H1 (cell line): ENCODE results near the gene DPRX. TPM values are rescaled to one million over a fixed set of nuclear protein-coding genes. Genes with fewer than 3 reads are reported as not detected.

Experiments used
- CTCF ChIA-PET: fragments of 300-600 bp; sonication (Branson Sonifier 250); formaldehyde crosslinking; loops from one replicate; lab custom pipeline; 2021; ENCODE audit not compliant: partially characterized antibody; lab: Charles Lee
- POLR2A ChIA-PET: fragments of 300-600 bp; sonication (Branson Sonifier 250); formaldehyde crosslinking; loops from one replicate; lab custom pipeline; 2021; ENCODE audit warnings: inconsistent platforms; ENCODE audit not compliant: partially characterized antibody; lab: Charles Lee
- DNase-seq, 2 experiments: peaks; one replicate each; pipeline versions ENCODE4 v3.0.0 to v3.0.0-alpha.2; 2010 to 2022; ENCODE audit warnings: low spot score in 2 of 2, low read depth in 1 of 2, mixed read lengths in 1 of 2
- FAIRE-seq: peaks from 2 replicates; lab custom pipeline; 2011; peaks lifted over from hg19 to GRCh38; lab: Jason Lieb, UNC
- H2AFZ ChIP-seq: 2 replicates; pipeline ENCODE4 v1.8.1; 2012; ENCODE audit warnings: low read length, inconsistent platforms
- H2AK5ac ChIP-seq: 2 replicates; pipeline ENCODE4 v1.6.1; 2013; ENCODE audit warnings: low read depth, low read length
- H2BK120ac ChIP-seq: replicated peaks from 2 replicates; pipeline ENCODE3; 2013; ENCODE audit warnings: low read depth, low read length, inconsistent platforms
- H2BK12ac ChIP-seq: 2 replicates; pipeline ENCODE4 v1.6.1; 2013; ENCODE audit warnings: low read depth, low read length
- H2BK15ac ChIP-seq: 2 replicates; pipeline ENCODE4 v1.6.1; 2013; ENCODE audit warnings: low read length
- H2BK20ac ChIP-seq: 2 replicates; pipeline ENCODE4 v1.6.1; 2013; ENCODE audit warnings: low read length
- H2BK5ac ChIP-seq: 2 replicates; pipeline ENCODE4 v1.6.1; 2013; ENCODE audit warnings: low read depth, low read length
- H3K14ac ChIP-seq: 2 replicates; pipeline ENCODE4 v1.6.1; 2013; ENCODE audit warnings: inconsistent platforms; ENCODE audit not compliant: insufficient read length
- H3K18ac ChIP-seq: 2 replicates; pipeline ENCODE4 v1.6.1; 2013; ENCODE audit warnings: low read length; ENCODE audit errors: extremely low read depth
- H3K23ac ChIP-seq: 2 replicates; pipeline ENCODE4 v1.6.1; 2013; ENCODE audit warnings: inconsistent platforms; ENCODE audit not compliant: insufficient read length
- H3K23me2 ChIP-seq: 2 replicates; pipeline ENCODE4 v1.6.1; 2013; ENCODE audit warnings: low read depth, low read length
- H3K27ac ChIP-seq: 2 replicates; pipeline ENCODE4 v1.6.1; 2011; ENCODE audit warnings: low read depth, low read length, inconsistent platforms
- H3K27me3 ChIP-seq, 4 experiments: replicated peaks in 1 of 4; 1 replicate in 1 of 4; 2 replicates in 3 of 4; pipeline versions ENCODE4 v1.6.1 to v1.8.1; 2011 to 2013; ENCODE audit warnings: low read length in 3 of 4, mild to moderate bottlenecking in 3 of 4, inconsistent platforms in 2 of 4, mixed read lengths in 2 of 4, moderate library complexity in 1 of 4; ENCODE audit not compliant: control insufficient read depth in 3 of 4, insufficient read depth in 3 of 4; ENCODE audit errors: extremely low read depth in 1 of 4
- H3K36me3 ChIP-seq, 4 experiments: 2 replicates each; pipeline versions ENCODE4 v1.6.1 to v1.8.1; 2011 to 2013; ENCODE audit warnings: mild to moderate bottlenecking in 4 of 4, low read length in 3 of 4, moderate library complexity in 2 of 4, control low read depth in 1 of 4, inconsistent platforms in 1 of 4; ENCODE audit not compliant: insufficient read depth in 4 of 4, control insufficient read depth in 2 of 4
- H3K4ac ChIP-seq: replicated peaks from 2 replicates; pipeline ENCODE3; 2013; ENCODE audit warnings: low read length, low read depth, mixed read lengths, inconsistent platforms; ENCODE audit not compliant: insufficient read length
- H3K4me1 ChIP-seq, 4 experiments: replicated peaks in 1 of 4; 1 replicate in 1 of 4; 2 replicates in 3 of 4; pipeline versions ENCODE4 v1.6.1 to v1.8.1; 2011 to 2013; ENCODE audit warnings: low read length in 3 of 4, inconsistent platforms in 2 of 4, mixed read lengths in 1 of 4; ENCODE audit not compliant: insufficient read depth in 4 of 4, control insufficient read depth in 3 of 4
- H3K4me2 ChIP-seq, 2 experiments: 2 replicates each; pipeline versions ENCODE4 v1.6.1 to v1.8.1; 2011 to 2013; ENCODE audit warnings: low read depth in 2 of 2, low read length in 2 of 2, control low read depth in 1 of 2, inconsistent platforms in 1 of 2, mild to moderate bottlenecking in 1 of 2; ENCODE audit not compliant: insufficient read depth in 1 of 2
- H3K4me3 ChIP-seq, 4 experiments: fragments of 200-600, 300-600 bp in 1 of 4; sonication (generic), shearing (Covaris generic), sonication (Bioruptor Twin) in 1 of 4; 2 replicates each; pipeline versions ENCODE4 v1.5.1 to v1.8.1; 2011 to 2016; ENCODE audit warnings: low read length in 4 of 4, low read depth in 3 of 4, control low read depth in 2 of 4, inconsistent platforms in 2 of 4, mild to moderate bottlenecking in 2 of 4, mixed read lengths in 1 of 4, moderate library complexity in 1 of 4; ENCODE audit not compliant: insufficient read depth in 2 of 4; ENCODE audit errors: extremely low read depth in 1 of 4
- H3K56ac ChIP-seq: replicated peaks from 2 replicates; pipeline ENCODE3; 2013; ENCODE audit warnings: low read depth, mild to moderate bottlenecking, mixed read lengths, low read length, inconsistent platforms; ENCODE audit not compliant: insufficient read length
- H3K79me1 ChIP-seq: 2 replicates; pipeline ENCODE4 v1.6.1; 2013; ENCODE audit warnings: low read depth, low read length, control low read depth
- H3K79me2 ChIP-seq, 2 experiments: 2 replicates each; pipeline versions ENCODE4 v1.6.1 to v1.8.1; 2012 to 2013; ENCODE audit warnings: low read length in 2 of 2, mild to moderate bottlenecking in 2 of 2, inconsistent platforms in 1 of 2; ENCODE audit not compliant: insufficient read depth in 2 of 2, control insufficient read depth in 1 of 2
- H3K9ac ChIP-seq, 4 experiments: replicated peaks in 1 of 4; 1 replicate in 1 of 4; 2 replicates in 3 of 4; pipeline versions ENCODE4 v1.6.1 to v1.8.1; 2011 to 2013; ENCODE audit warnings: low read depth in 3 of 4, low read length in 3 of 4, control low read depth in 2 of 4, mild to moderate bottlenecking in 2 of 4, moderate library complexity in 2 of 4, inconsistent platforms in 1 of 4; ENCODE audit errors: extremely low read depth in 1 of 4
- H3K9me3 ChIP-seq, 2 experiments: 2 replicates each; pipeline versions ENCODE4 v1.6.1 to v1.8.1; 2012 to 2013; ENCODE audit warnings: mild to moderate bottlenecking in 2 of 2, moderate library complexity in 2 of 2, control low read depth in 1 of 2, inconsistent platforms in 1 of 2, low read depth in 1 of 2, low read length in 1 of 2, mixed read lengths in 1 of 2; ENCODE audit not compliant: insufficient read depth in 2 of 2
- H4K20me1 ChIP-seq, 2 experiments: replicated peaks in 1 of 2; 2 replicates each; pipeline versions ENCODE3 to v1.8.1; 2011 to 2013; ENCODE audit warnings: inconsistent platforms in 2 of 2, low read length in 2 of 2, mild to moderate bottlenecking in 1 of 2; ENCODE audit not compliant: insufficient read depth in 2 of 2, control insufficient read depth in 1 of 2
- H4K5ac ChIP-seq: 2 replicates; pipeline ENCODE4 v1.6.1; 2013; ENCODE audit warnings: low read length, low read depth, mixed read lengths, inconsistent platforms; ENCODE audit not compliant: insufficient read length
- H4K8ac ChIP-seq: 2 replicates; pipeline ENCODE4 v1.8.0; 2013; ENCODE audit warnings: mild to moderate bottlenecking, moderate library complexity, low read length, inconsistent platforms; ENCODE audit not compliant: insufficient read depth; ENCODE audit errors: extremely low read depth
- H4K91ac ChIP-seq: replicated peaks from 2 replicates; pipeline ENCODE3; 2013; ENCODE audit warnings: low read length, mixed read lengths, inconsistent platforms; ENCODE audit not compliant: insufficient read length
- CBX8 ChIP-seq: fragments of 300-800, 300-1000 bp; sonication (generic); IDR thresholded peaks from 2 replicates; pipeline ENCODE4 v1.7.1; 2016; ENCODE audit warnings: low read depth, low read length, borderline replicate concordance
- E2F6 ChIP-seq: IDR thresholded peaks from 2 replicates; pipeline ENCODE4 v1.6.1; 2012; ENCODE audit warnings: inconsistent platforms
- EZH2 ChIP-seq: fragments of 200-600 bp; sonication (generic); IDR thresholded peaks from 2 replicates; pipeline ENCODE4 v1.7.1; 2012; ENCODE audit warnings: low read depth, mild to moderate bottlenecking, moderate library complexity, low read length, inconsistent platforms; ENCODE audit not compliant: severe bottlenecking
- GTF2F1 ChIP-seq: IDR thresholded peaks from 2 replicates; pipeline ENCODE4 v1.6.1; 2012; ENCODE audit warnings: low read depth, low read length, improper control_type of control experiment, borderline replicate concordance
- HDAC2 ChIP-seq, 2 experiments: fragments of 300-600 bp in 1 of 2; sonication (generic) in 1 of 2; IDR thresholded peaks; 2 replicates each; pipeline ENCODE4 v1.6.1; 2011 to 2012; ENCODE audit warnings: low read depth in 2 of 2, low read length in 2 of 2, mild to moderate bottlenecking in 2 of 2, moderate library complexity in 2 of 2, borderline replicate concordance in 1 of 2, inconsistent platforms in 1 of 2
- KDM4A ChIP-seq: IDR thresholded peaks from one replicate; pipeline ENCODE4 v1.7.1; 2012; ENCODE audit warnings: low read depth, mild to moderate bottlenecking, moderate library complexity, low read length, inconsistent platforms; ENCODE audit not compliant: severe bottlenecking
- KDM5A ChIP-seq: fragments of 200-600 bp; IDR thresholded peaks from 2 replicates; pipeline ENCODE4 v1.7.1; 2012; ENCODE audit warnings: mild to moderate bottlenecking, low read length, inconsistent platforms, mixed read lengths
- NANOG ChIP-seq: IDR thresholded peaks from 2 replicates; pipeline ENCODE4 v1.6.1; 2011; ENCODE audit warnings: low read length, low read depth, mild to moderate bottlenecking, inconsistent platforms; ENCODE audit not compliant: insufficient read depth, poor library complexity, severe bottlenecking
- POLR2AphosphoS5 ChIP-seq: IDR thresholded peaks from 2 replicates; pipeline ENCODE4 v1.6.1; 2011; ENCODE audit warnings: low read depth, low read length
- SIX5 ChIP-seq: IDR thresholded peaks from 2 replicates; pipeline ENCODE4 v1.6.1; 2011; ENCODE audit warnings: mild to moderate bottlenecking, low read depth, low read length
- TEAD4 ChIP-seq: IDR thresholded peaks from 2 replicates; pipeline ENCODE4 v1.6.1; 2012; ENCODE audit warnings: low read depth, low read length, inconsistent platforms, mixed read lengths
- WGBS, 2 experiments: shearing (Covaris generic) in 1 of 2; methylation state at CpG; one replicate each; pipeline versions ENCODE4 v1.1.6 to v1.1.7; 2013 to 2015; ENCODE audit warnings: low lambda C conversion rate in 2 of 2, mixed read lengths in 2 of 2, inconsistent platforms in 1 of 2, low coverage in 1 of 2, missing lambda C conversion rate in 1 of 2; ENCODE audit not compliant: insufficient replicate concordance in 2 of 2, insufficient coverage in 1 of 2, insufficient read length in 1 of 2; ENCODE audit errors: extremely low coverage in 1 of 2, missing lambda C conversion rate in 1 of 2; 5-methylcytosine and 5-hydroxymethylcytosine counted together
- polyA plus RNA-seq, 7 experiments: library from polyadenylated mRNA; depleted of rRNA in 3 of 7; stranded (reverse) in 5 of 7; unstranded in 2 of 7; fragments of >200 nt in 5 of 7; fragments of 200-250 nt in 2 of 7; gene quantifications; 1 replicate in 5 of 7; 2 replicates in 1 of 7; 4 replicates in 1 of 7; pipeline versions ENCODE4 v1.2.1 to v1.2.3, GENCODE V29; 2011 to 2013; ENCODE audit warnings: missing spikeins in 2 of 7, mixed read lengths in 2 of 7
- total RNA-seq: library from RNA; stranded (reverse); fragmentation: NEBNext Ultra II Directional; extraction: Animal tissue kit (Norgen Biotek cat#: 25700); gene quantifications from 2 replicates; pipeline ENCODE4 v1.2.1, GENCODE V29; 2021

Gene DPRX
- total and polyA plus RNA-seq, 2 of the 8 experiments (the other 6 are each of a cell fraction or from before 2014, with no cell fraction given): not detected

- 91% methylated on average over 12 of the region's 12 CpGs; no CpG with 5 or more reads in 1 of the 2 experiments for WGBS, 2 experiments
- no peak for DNase-seq
- no peak overlapping the region for H3K56ac ChIP-seq
- no peaks in the 10 kb centered on the region for H3K79me2 ChIP-seq
- no peaks in the 10 kb centered on the region for H3K9me3 ChIP-seq
- no peak overlapping the region for H3K4me3 ChIP-seq
- no peak overlapping the region for H3K27ac ChIP-seq
- H3K4me1 ChIP-seq: peaks cover 0 to 14% (median 5%) of the 10 kb centered on the region in 4 experiments; a peak in 6 of 7 replicates
- FAIRE-seq: no peak
- no peaks in the 10 kb centered on the region for H3K23me2 ChIP-seq
- H3K4ac ChIP-seq: no peak overlapping the region
- no peak overlapping the region for H4K8ac ChIP-seq
- no peak overlapping the region for H4K5ac ChIP-seq
- no peak overlapping the region for H2BK15ac ChIP-seq
- no peaks in the 10 kb centered on the region for H3K79me1 ChIP-seq
- no peak overlapping the region; the same call in 1 of the 2 replicates for H2AK5ac ChIP-seq
- peak overlapping the region; percentile 20 for H4K91ac ChIP-seq
- no peaks in the 10 kb centered on the region for H4K20me1 ChIP-seq
- TF ChIP-seq KDM4A (no peak), SIX5 (no peak), E2F6 (no peak), CBX8 (no peak), POLR2AphosphoS5 (no peak), KDM5A (no peak), EZH2 (no peak), HDAC2 (IDR thresholded peaks at IDR 0.05; ENCODE audit: borderline replicate concordance in 1 of 2, low read depth in 2 of 2, low read length in 2 of 2) (no peak), TEAD4 (no peak), NANOG (no peak), GTF2F1 (no peak)
- H2BK120ac ChIP-seq: peak overlapping the region; percentile 10
- 0 out of 2 replicates have a peak overlapping the region, but pooled peaks have one; percentile 25 for H2AFZ ChIP-seq
- no peak overlapping the region for H3K9ac ChIP-seq
- no peaks in the 10 kb centered on the region for H3K36me3 ChIP-seq
- no peak overlapping the region for H3K4me2 ChIP-seq
- no peaks in the 10 kb centered on the region for H3K27me3 ChIP-seq
- H2BK5ac ChIP-seq: no peak overlapping the region; the same call in 1 of the 2 replicates
- peak overlapping the region; percentile 1; the same call in 1 of the 2 replicates for H2BK12ac ChIP-seq
- peak overlapping the region; percentile 40; the same call in 1 of the 2 replicates for H2BK20ac ChIP-seq
- H3K14ac ChIP-seq: no peak overlapping the region
- CTCF ChIA-PET: interaction anchor here (0.5 to 1.5 kb wide), 5 partner anchors 15 to 559 kb away, joined by 3 to 5 read pairs (median 4); no protein-coding TSS in a partner anchor
- POLR2A ChIA-PET: interaction anchor here (1.5 to 2.5 kb wide), 3 partner anchors 10 to 30 kb away, joined by 3 to 13 read pairs (median 5); no protein-coding TSS in a partner anchor
- H3K23ac ChIP-seq: no peak overlapping the region
- no peak overlapping the region for H3K18ac ChIP-seq
Measured at GRCh38 chr19:53608381-53608780, 23.4 kb upstream of the DPRX start.
